KMS-11 (cell line): ENCODE measurements around the gene UBE3B.

Experiments used
- H2AFZ ChIP-seq: fragments of 200-600 bp; sonication (generic); 2 replicates; pipeline ENCODE4 v1.6.1; 2016; ENCODE audit warnings: antibody characterized with exemption, mixed run types, low read depth
- H3K27ac ChIP-seq: fragments of 200-600 bp; sonication (generic); 2 replicates; pipeline ENCODE4 v1.6.1; 2016; ENCODE audit warnings: mild to moderate bottlenecking, mixed run types
- H3K27me3 ChIP-seq: fragments of 200-600 bp; sonication (generic); 2 replicates; pipeline ENCODE4 v1.6.1; 2017; ENCODE audit warnings: mild to moderate bottlenecking, low read depth, mixed run types, moderate library complexity; ENCODE audit not compliant: insufficient read depth
- H3K36me3 ChIP-seq: fragments of 200-600 bp; sonication (generic); 2 replicates; pipeline ENCODE4 v1.6.1; 2017; ENCODE audit warnings: mild to moderate bottlenecking, mixed run types; ENCODE audit not compliant: insufficient read depth
- H3K4me1 ChIP-seq: fragments of 200-600 bp; sonication (generic); 2 replicates; pipeline ENCODE4 v1.6.1; 2016; ENCODE audit warnings: mild to moderate bottlenecking, low read depth, mixed run types; ENCODE audit not compliant: poor library complexity, severe bottlenecking
- H3K4me2 ChIP-seq: fragments of 200-600 bp; sonication (generic); 2 replicates; pipeline ENCODE4 v1.7.0; 2016; ENCODE audit warnings: mild to moderate bottlenecking, mixed run types
- H3K4me3 ChIP-seq: fragments of 200-600 bp; sonication (generic); IDR thresholded peaks from 2 replicates; pipeline ENCODE4 v1.6.1; 2017; ENCODE audit warnings: low read depth, low read length, mixed read lengths; ENCODE audit not compliant: insufficient read depth
- H3K79me2 ChIP-seq: fragments of 200-600 bp; sonication (generic); 2 replicates; pipeline ENCODE4 v1.6.1; 2016; ENCODE audit warnings: low read depth, mixed run types; ENCODE audit not compliant: insufficient read depth
- H3K9ac ChIP-seq: fragments of 200-600 bp; sonication (generic); 2 replicates; pipeline ENCODE4 v1.6.1; 2016; ENCODE audit warnings: mild to moderate bottlenecking, mixed run types
- H4K20me1 ChIP-seq: fragments of 200-600 bp; sonication (generic); 2 replicates; pipeline ENCODE4 v1.6.1; 2016; ENCODE audit warnings: mild to moderate bottlenecking, mixed run types; ENCODE audit not compliant: insufficient read depth
- TF ChIP-seq, protein P1 (sequence below): fragments of 200-600 bp; sonication (generic); conservative IDR thresholded peaks from 2 replicates; pipeline ENCODE4 v1.6.1; 2017; ENCODE audit warnings: low read depth, mild to moderate bottlenecking, antibody characterized with exemption, low read length, moderate library complexity, mixed read lengths

The UBE3B gene

DNA sequence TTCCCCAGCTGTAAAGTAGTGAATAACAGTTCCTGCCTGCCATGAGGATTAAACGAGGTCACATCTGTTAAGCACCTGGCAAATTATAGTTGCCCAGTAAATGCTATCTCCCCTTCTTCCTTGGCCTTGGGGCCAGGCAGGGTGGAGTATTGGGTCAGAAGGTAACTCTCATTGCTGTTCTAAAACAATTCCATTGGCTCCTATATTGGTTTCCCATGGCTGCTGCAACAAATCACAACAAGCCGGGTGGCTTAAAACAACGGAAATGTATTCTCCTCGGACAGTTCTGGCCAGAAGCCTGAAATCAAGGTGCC, 63.9 kb downstream of the UBE3B start:
- Histone ChIP-seq H3K79me2 (no peaks in the 10 kb centered on the region), H3K27ac (no peak overlapping the region), H3K4me1 (no peaks in the 10 kb centered on the region)

DNA sequence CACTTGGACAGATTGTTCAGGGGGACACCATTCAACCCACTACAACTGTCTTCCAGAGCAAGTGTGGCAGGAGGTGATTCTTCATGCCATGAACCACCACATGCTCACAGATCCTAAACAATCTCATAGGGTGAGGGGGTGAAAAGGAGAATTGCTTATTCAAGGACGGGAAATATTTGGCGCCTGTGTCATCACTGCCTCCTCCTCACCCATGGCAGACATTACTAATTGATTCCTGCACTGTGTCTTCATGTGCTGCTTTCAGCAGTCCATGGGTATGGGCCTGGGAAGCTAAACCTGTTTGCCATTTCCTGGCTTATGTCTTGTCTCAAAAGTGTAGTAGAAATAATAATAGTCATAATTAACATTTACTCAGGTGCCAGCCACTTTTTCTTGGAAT, 64.6 kb downstream of the UBE3B start:
- no peak overlapping the region for H3K4me3 ChIP-seq
- H3K9ac ChIP-seq: no peak overlapping the region
- H3K4me2 ChIP-seq: no peak overlapping the region
- no peaks in the 10 kb centered on the region for H3K36me3 ChIP-seq
- no peaks in the 10 kb centered on the region for H3K79me2 ChIP-seq
- H2AFZ ChIP-seq: no peak overlapping the region
- no peaks in the 10 kb centered on the region for H3K4me1 ChIP-seq
- no peaks in the 10 kb centered on the region for H3K27me3 ChIP-seq
- TF ChIP-seq, protein P1, sequence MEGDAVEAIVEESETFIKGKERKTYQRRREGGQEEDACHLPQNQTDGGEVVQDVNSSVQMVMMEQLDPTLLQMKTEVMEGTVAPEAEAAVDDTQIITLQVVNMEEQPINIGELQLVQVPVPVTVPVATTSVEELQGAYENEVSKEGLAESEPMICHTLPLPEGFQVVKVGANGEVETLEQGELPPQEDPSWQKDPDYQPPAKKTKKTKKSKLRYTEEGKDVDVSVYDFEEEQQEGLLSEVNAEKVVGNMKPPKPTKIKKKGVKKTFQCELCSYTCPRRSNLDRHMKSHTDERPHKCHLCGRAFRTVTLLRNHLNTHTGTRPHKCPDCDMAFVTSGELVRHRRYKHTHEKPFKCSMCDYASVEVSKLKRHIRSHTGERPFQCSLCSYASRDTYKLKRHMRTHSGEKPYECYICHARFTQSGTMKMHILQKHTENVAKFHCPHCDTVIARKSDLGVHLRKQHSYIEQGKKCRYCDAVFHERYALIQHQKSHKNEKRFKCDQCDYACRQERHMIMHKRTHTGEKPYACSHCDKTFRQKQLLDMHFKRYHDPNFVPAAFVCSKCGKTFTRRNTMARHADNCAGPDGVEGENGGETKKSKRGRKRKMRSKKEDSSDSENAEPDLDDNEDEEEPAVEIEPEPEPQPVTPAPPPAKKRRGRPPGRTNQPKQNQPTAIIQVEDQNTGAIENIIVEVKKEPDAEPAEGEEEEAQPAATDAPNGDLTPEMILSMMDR: no peak
- no peak overlapping the region for H3K27ac ChIP-seq
- H4K20me1 ChIP-seq: no peaks in the 10 kb centered on the region

More for the DNA sequence above, 63.9 kb downstream of the UBE3B start:
- H3K27me3 ChIP-seq: no peaks in the 10 kb centered on the region
- no peak overlapping the region for H3K4me2 ChIP-seq
- TF ChIP-seq, protein P1: no peak
- H4K20me1 ChIP-seq: no peaks in the 10 kb centered on the region
- H2AFZ ChIP-seq: no peak overlapping the region
- H3K4me3 ChIP-seq: no peak overlapping the region
- no peak overlapping the region for H3K9ac ChIP-seq
- no peaks in the 10 kb centered on the region for H3K36me3 ChIP-seq

DNA sequence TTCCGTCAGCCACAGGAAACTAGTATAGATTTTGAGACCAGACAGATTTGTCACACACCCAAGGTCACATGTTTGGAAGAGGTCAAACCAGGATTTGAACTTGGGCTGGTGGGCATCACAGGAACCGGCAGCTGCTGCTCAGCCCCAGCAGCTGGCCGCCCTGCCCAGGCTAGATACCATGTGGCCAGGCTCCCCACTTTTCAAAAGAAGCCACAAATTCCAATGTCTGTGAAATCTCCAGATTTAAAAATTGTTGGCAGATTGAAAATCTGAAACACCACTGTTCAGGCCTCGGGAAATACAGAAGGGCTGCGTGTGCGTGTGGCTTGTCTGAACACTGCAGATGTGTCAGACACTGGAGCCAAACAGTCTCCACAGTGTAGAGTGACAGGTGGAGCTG, 65.4 kb downstream of the UBE3B start:
- H3K27me3 ChIP-seq: no peaks in the 10 kb centered on the region
- no peak overlapping the region for H3K9ac ChIP-seq
- H2AFZ ChIP-seq: no peak overlapping the region
- H3K79me2 ChIP-seq: no peaks in the 10 kb centered on the region
- no peaks in the 10 kb centered on the region for H3K36me3 ChIP-seq
- H4K20me1 ChIP-seq: no peaks in the 10 kb centered on the region
- TF ChIP-seq, protein P1: no peak
- no peak overlapping the region for H3K4me2 ChIP-seq
- H3K27ac ChIP-seq: no peak overlapping the region
- no peak overlapping the region for H3K4me3 ChIP-seq
- no peaks in the 10 kb centered on the region for H3K4me1 ChIP-seq

DNA sequence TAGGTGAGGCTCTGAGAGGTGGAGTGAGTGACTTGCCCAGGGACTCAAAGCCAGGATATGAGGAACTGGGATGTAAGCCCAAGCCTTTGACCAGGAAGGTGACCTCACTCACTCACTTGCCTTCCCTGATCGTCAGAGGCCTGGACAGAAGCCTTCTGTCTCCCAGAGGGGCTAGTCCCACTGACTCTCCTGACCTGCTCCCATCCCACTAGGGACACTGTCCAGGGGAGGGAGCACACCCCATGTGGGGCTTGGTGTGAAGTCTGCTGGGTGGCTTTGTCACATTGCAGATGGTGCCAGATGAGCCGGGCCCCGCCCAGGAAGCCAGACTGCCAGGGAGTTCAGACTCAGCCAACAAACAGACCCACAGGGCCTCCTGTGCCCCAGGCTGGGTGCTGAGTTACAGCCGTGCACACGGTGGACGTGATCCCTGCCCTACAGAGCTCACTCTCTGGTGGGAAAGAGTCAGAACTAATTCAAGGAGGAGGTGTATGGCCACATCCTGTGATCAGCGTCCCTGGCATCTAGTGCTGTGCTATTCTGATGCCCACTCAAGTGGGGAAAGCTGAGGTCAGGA, 67.6 kb downstream of the UBE3B start:
- TF ChIP-seq, protein P1: no peak
- Histone ChIP-seq H3K79me2 (no peaks in the 10 kb centered on the region), H3K36me3 (no peaks in the 10 kb centered on the region), H3K9ac (no peak overlapping the region), H4K20me1 (no peaks in the 10 kb centered on the region), H3K4me1 (no peaks in the 10 kb centered on the region), H3K4me3 (no peak overlapping the region), H2AFZ (no peak overlapping the region), H3K27me3 (no peaks in the 10 kb centered on the region), H3K27ac (no peak overlapping the region), H3K4me2 (no peak overlapping the region)
